ENCODE measurements around the gene PLA2G1B. TPM values are rescaled to one million over a fixed set of nuclear protein-coding genes. Genes with fewer than 3 reads are reported as not detected.

PLA2G1B gene
- total and polyA plus RNA-seq, 9 of the 15 experiments (the other 6 are each of a cell fraction or from before 2014, with no cell fraction given), result 1.4 TPM; not detected in 8

DNA sequence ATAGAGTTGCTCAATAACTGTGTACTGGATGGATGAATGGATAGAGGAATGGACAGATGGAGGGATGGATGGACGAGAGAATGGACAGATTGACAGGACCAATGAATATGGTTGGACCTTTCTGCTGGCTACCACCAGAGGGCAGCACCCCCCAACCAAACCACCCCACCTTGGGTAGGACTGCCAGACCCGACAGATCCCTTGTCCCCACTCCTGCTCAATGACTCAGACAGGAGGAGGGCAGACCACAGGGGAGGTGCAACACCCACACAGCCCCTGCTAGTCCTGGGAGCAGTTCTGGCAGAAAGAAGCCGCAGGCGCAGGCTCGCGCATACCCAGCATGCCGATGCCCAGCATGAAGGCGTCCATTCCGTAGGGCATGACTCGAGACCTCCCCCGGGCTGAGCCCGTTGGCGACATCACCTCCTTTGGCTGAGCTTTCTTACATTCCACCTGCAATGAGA, 29.0 kb upstream of the PLA2G1B start (continued):
- TF ChIP-seq BRD4 (IDR thresholded peaks at IDR 0.05), result no peak
- TF ChIP-seq, protein P1, sequence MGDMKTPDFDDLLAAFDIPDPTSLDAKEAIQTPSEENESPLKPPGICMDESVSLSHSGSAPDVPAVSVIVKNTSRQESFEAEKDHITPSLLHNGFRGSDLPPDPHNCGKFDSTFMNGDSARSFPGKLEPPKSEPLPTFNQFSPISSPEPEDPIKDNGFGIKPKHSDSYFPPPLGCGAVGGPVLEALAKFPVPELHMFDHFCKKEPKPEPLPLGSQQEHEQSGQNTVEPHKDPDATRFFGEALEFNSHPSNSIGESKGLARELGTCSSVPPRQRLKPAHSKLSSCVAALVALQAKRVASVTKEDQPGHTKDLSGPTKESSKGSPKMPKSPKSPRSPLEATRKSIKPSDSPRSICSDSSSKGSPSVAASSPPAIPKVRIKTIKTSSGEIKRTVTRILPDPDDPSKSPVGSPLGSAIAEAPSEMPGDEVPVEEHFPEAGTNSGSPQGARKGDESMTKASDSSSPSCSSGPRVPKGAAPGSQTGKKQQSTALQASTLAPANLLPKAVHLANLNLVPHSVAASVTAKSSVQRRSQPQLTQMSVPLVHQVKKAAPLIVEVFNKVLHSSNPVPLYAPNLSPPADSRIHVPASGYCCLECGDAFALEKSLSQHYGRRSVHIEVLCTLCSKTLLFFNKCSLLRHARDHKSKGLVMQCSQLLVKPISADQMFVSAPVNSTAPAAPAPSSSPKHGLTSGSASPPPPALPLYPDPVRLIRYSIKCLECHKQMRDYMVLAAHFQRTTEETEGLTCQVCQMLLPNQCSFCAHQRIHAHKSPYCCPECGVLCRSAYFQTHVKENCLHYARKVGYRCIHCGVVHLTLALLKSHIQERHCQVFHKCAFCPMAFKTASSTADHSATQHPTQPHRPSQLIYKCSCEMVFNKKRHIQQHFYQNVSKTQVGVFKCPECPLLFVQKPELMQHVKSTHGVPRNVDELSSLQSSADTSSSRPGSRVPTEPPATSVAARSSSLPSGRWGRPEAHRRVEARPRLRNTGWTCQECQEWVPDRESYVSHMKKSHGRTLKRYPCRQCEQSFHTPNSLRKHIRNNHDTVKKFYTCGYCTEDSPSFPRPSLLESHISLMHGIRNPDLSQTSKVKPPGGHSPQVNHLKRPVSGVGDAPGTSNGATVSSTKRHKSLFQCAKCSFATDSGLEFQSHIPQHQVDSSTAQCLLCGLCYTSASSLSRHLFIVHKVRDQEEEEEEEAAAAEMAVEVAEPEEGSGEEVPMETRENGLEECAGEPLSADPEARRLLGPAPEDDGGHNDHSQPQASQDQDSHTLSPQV (IDR thresholded peaks at IDR 0.05), result no peak
- TF ChIP-seq, protein P2, sequence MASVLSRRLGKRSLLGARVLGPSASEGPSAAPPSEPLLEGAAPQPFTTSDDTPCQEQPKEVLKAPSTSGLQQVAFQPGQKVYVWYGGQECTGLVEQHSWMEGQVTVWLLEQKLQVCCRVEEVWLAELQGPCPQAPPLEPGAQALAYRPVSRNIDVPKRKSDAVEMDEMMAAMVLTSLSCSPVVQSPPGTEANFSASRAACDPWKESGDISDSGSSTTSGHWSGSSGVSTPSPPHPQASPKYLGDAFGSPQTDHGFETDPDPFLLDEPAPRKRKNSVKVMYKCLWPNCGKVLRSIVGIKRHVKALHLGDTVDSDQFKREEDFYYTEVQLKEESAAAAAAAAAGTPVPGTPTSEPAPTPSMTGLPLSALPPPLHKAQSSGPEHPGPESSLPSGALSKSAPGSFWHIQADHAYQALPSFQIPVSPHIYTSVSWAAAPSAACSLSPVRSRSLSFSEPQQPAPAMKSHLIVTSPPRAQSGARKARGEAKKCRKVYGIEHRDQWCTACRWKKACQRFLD (CRISPR knock-in tag; IDR thresholded peaks at IDR 0.05), result no peak
- 0 out of 2 replicates have a peak, but pooled peaks have one; percentile 13 for TF ChIP-seq MYC (IDR thresholded peaks at IDR 0.05; ENCODE audit: low read depth, low read length)
- no peak for TF ChIP-seq MYC (CRISPR knock-in tag; IDR thresholded peaks at IDR 0.05; ENCODE audit: borderline replicate concordance, low read depth)
- TF ChIP-seq, protein P3, sequence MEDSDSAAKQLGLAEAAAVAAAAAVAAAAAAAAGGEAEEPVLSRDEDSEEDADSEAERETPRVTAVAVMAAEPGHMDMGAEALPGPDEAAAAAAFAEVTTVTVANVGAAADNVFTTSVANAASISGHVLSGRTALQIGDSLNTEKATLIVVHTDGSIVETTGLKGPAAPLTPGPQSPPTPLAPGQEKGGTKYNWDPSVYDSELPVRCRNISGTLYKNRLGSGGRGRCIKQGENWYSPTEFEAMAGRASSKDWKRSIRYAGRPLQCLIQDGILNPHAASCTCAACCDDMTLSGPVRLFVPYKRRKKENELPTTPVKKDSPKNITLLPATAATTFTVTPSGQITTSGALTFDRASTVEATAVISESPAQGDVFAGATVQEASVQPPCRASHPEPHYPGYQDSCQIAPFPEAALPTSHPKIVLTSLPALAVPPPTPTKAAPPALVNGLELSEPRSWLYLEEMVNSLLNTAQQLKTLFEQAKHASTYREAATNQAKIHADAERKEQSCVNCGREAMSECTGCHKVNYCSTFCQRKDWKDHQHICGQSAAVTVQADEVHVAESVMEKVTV (CRISPR knock-in tag; IDR thresholded peaks at IDR 0.05), result peak; percentile 86
- TF ChIP-seq, protein P4, sequence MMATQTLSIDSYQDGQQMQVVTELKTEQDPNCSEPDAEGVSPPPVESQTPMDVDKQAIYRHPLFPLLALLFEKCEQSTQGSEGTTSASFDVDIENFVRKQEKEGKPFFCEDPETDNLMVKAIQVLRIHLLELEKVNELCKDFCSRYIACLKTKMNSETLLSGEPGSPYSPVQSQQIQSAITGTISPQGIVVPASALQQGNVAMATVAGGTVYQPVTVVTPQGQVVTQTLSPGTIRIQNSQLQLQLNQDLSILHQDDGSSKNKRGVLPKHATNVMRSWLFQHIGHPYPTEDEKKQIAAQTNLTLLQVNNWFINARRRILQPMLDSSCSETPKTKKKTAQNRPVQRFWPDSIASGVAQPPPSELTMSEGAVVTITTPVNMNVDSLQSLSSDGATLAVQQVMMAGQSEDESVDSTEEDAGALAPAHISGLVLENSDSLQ (IDR thresholded peaks at IDR 0.05), result peak; percentile 86
- TF ChIP-seq ETV5 (CRISPR knock-in tag; IDR thresholded peaks at IDR 0.05; ENCODE audit: low read depth), result 0 out of 2 replicates have a peak, but pooled peaks have one; percentile 53
- TF ChIP-seq SMARCE1 (IDR thresholded peaks at IDR 0.05), result 0 out of 2 replicates have a peak, but pooled peaks have one; percentile 46
- TF ChIP-seq NCOA2 (IDR thresholded peaks at IDR 0.05; ENCODE audit: partially characterized antibody in 2 of 2), result no peak
- TF ChIP-seq CBX3 (IDR thresholded peaks at IDR 0.05; ENCODE audit: borderline replicate concordance in 1 of 2, low read length in 2 of 2), result no peak; a peak in 1 of 3 replicates
- peak in 1 of 2 experiments; percentile 33; a peak in 1 of 4 replicates for TF ChIP-seq TEAD1 (CRISPR knock-in tag; IDR thresholded peaks at IDR 0.05)
- no peak for TF ChIP-seq TSC22D4 (tag; IDR thresholded peaks at IDR 0.05)
- no peak for TF ChIP-seq COPS2 (conservative IDR thresholded peaks at IDR 0.05)
- no peak for TF ChIP-seq SMAD2 (IDR thresholded peaks at IDR 0.05; ENCODE audit: low read depth, low read length)
- no peak for TF ChIP-seq ZNF165 (CRISPR knock-in tag; IDR thresholded peaks at IDR 0.05; ENCODE audit: borderline replicate concordance)
- no peak for TF ChIP-seq HDAC3 (IDR thresholded peaks at IDR 0.05; ENCODE audit: borderline replicate concordance, partially characterized antibody)

All from K562 (cell line).